GM19324 (cell line): ENCODE data around the gene TRABD2B.

Experiments used
- ATAC-seq: cut with Tn5 transposase; IDR thresholded peaks from one replicate; pipeline ENCODE4 v1.9.1; 2021; ENCODE audit warnings: mild to moderate bottlenecking, moderate library complexity; ENCODE audit not compliant: unreplicated experiment, low FRiP score

TRABD2B gene

DNA sequence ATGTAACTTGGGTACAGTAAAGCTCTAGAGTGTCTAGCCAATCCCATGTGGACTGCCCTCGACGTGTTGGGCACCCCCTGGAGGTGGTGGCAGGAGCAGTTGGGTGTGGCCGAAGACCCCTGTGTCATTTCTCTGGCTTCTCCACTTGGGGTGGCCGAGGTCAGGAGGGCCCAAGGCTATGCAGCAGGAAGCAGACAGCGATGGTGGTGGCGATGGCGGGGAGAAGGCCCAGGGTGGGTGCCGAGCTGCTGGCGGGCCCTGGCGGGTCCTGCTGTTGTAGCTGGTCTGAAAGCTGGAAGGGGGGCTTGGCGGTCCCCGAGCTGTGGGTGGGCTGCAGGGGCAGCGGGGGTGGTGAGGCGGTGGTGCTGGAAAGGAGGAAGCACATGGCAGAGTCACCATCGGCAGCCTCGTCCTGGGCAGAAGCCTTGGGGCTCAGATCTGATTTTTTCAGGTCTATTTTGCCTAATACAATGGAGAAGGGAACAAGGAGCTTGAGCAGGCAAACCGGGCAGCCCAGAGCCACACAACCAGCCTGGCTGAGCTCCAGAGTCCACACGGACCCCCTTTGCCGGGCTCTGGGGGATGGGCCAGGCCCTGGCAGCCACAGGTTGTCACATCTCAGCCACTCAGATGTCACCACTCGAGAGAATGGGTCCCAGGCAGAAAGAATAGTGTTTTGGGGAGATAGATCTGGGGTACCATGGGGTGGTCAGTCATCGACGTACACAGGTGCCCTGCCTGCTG is 231.3 kb downstream of the TRABD2B start:
- ATAC-seq: no peak

DNA sequence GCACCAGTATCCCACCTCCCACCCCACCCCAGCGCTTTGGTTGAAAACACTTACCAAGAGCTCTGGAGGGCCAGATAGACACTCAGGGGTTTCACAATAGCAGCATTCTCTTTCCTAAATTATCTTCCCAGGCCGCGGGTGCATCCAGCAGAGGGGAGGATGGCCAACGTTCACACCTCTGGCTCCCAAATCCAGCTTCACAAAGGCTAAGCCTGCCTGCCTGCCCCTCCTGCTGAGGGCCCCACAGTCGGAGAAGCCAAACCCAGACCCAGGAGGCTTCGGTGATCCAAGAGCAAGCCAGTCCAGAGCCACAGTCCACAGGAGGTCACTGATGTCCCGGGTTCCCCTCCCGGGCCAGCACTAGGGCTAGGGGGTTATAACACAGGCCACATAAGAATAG is 231.9 kb downstream of the TRABD2B start:
- no peak for ATAC-seq

DNA sequence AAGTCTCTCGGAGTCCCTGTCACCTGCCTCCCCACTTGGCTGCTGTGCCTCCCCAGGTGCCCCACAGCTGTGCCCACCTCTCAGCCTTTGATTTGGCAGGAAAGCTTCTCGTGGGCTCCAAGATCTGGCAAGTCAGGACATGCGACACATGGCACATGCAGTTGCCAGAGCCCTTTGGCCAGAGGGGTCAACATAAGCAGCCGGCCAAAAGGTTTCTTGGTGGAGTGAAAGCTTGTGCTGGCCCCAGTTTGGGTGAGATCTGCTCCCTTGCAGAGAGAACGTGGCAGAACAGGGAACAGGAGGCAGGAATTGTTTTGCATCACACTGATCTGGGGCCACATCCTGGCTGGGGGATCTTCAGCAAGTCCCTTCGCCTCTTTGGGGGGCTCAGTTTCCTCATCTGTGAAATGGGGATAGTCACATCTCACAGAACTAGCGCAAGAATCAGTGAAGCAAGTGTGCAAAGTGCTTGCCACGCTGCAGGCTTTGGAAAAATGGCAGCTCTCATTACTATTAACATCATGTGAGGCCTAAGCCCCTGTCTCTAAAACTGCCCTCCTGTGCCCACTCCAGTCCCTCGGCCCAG is 232.6 kb downstream of the TRABD2B start:
- ATAC-seq: no peak

DNA sequence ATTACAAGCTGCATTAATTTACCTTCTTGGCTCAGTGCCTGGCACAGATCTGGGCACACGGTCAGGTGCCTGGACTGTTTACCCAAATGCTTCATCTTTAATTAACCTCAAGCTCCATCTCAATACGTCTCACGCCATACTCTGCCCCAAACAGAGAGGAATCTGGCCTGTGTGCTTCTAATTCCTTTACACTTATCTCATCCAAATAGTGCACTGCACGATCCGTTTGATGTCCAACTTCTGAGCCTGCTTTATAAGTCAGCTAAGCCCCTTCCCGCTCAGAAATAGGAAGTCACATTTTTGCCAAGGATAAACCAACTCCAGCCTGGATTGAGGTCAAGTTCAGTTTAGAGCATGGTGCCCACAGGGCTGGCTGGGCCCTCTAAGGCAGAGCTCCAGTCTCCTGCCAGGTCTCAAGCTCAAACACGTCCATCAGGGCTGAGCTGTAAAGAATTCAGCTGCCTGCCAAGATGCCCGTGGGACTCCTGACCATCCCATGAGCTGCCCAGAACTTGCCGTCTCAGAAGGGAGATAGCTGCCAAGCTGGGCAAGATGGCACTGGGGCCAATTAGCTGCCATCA is 233.5 kb downstream of the TRABD2B start:
- ATAC-seq: no peak

DNA sequence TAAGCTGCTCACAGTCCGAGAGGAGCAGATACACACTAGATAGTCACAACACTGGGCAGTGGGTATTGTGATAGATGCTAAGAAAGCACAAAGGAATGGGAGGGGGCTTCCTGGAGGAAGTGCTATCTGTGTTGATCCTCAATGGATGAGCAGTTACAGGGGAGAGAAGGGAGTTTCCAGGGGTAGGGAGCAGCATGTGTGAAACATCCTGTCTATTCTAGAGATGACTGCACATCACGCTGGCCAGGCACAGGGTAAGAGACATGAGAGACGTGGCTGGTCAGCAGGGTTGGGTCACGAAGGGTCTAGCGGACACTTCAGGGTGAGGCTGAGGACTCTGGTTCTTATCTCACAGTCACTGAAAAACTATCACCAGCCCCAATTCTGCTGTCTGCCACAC is 235.2 kb downstream of the TRABD2B start:
- ATAC-seq: no peak

DNA sequence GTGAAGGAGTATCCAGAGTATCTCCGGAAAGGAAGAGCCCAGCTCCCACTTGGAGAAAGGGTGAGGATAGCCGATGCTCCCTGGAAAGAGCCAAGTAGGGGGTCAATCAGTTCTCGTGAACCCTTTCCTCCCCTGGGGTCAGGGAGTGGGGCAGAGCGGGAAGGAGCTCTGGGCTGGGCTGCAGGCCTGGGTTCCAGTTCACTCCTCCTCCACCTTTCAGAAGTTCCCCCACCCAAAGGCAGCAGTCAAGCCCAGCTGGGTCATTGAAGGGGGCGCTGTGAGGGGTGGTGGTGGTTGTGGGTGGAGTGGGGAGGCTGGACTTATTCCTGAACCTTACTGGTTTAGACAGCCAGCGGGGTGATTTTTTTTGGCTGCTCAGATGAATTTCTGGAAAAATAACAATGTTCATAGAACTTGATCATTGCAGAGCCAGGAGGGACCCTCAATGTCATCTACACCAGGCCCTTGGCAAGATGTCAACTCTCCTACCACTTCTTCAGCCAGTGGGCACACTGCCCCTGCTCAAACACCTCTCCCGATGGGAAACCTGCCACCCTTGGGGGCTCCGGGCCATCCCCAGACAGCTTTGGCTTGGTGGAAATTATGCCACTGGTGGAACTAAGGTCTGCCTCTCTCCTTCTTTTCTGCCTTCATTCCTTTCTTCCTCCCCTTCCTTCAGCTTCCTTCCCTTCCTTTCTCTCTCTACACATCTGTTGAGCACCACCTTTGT is 235.8 kb downstream of the TRABD2B start:
- ATAC-seq: no peak

DNA sequence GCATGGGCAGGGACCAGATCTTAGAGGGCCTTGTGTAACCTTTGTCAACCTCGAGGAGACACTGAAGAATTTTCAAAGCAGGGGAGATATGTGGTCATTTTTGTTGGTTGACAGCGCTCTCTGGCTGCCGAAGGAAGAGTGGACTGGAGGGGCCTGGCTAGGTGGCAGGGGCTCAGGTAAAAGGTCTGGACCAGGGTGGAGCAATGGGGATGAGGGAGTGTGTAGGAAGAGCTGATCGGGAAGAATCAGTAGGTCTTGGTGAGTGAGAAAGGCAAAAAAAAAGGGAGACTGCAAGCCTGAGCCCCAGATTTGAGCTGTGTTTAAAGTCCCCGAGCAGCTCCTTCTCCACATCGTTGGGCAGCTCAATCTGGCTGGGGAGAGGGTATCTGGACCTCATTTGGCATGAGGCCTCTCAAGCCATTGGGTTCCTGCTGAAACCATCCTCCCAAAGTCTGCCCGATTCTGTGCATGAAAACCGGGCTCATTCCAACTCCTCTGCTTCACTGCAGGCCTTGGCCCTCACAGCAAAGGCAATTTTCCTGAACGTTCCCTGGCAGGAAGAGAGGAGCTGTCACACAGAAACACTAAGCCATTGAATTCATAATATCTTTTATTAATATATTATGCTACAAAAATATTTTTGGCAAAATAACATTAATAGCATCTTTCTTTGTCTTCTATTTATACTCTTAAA is 237.1 kb downstream of the TRABD2B start:
- no peak for ATAC-seq

DNA sequence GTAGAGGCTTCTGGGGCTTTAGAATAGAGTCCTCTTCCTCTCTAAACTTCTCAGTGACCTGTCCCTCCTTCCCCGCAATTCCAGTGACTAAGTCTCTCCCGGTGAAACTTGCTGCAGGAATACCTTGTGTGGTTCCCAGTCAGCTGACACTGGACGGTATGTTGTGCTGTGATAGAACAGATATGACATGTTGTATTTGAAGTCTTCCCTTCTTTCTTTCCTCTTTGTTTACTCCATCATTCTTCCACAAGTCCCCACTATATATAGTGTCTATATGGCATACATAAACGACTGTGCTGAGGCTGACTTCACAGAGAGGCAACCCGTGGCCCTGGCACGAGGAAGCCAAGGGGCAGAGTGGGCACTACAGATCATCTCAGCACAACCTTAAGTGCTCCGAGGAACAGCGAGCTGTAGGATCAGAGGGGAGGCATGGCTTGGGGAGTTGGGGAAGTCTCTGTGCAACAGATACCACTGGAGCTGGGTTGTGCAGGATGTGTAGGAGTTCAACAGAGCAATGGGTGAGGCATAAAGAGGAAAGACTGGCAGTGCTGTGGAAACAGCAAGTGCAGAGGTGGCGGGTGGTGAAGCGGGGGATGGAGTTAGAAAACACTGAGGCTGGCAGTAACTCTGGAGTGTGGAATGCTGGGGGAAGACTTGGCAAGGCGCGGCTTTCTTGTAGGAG is 237.8 kb downstream of the TRABD2B start:
- no peak for ATAC-seq

DNA sequence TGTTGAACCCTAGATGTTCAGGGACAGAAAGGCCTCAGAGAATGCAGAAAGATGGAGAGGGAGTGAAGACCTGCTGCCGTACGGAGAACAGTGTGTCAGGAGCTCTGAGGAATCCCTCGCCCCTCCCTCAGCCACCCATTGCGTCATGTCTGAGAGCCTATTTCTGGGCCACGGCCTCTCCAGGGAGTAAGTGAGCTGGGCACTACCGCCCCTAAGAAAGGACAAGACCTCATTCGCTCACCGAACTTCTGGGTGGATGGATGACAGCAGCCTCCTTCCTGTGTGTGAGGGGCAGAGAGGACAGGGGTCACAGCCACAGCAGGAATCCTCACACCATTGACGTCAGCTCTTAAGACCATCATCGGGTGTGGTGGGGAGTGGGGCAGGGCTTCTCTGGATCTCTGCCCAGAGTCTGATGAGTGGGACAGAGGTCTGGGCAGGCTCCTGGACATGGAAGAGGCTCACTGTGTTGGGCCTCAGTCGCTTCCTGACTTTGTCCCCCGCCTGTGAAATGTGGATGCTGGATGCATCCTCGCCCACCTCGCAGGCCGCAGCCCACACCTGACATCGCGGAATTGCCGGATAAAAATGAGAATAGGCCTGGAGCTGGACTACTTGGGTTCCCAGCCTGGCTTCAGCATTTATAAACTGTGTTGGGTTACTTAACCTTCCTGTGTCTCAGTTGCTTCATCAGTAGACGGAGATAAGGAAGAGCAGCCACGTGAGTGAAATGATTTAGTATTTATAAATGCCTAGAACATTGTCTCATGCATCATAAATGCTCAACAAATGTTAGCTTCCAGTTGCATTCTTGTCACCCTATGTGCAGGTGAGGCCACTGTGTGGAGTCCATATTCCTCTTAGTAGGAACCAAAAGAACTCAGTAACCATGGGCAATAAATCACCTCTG is 238.6 kb downstream of the TRABD2B start:
- ATAC-seq: no peak

DNA sequence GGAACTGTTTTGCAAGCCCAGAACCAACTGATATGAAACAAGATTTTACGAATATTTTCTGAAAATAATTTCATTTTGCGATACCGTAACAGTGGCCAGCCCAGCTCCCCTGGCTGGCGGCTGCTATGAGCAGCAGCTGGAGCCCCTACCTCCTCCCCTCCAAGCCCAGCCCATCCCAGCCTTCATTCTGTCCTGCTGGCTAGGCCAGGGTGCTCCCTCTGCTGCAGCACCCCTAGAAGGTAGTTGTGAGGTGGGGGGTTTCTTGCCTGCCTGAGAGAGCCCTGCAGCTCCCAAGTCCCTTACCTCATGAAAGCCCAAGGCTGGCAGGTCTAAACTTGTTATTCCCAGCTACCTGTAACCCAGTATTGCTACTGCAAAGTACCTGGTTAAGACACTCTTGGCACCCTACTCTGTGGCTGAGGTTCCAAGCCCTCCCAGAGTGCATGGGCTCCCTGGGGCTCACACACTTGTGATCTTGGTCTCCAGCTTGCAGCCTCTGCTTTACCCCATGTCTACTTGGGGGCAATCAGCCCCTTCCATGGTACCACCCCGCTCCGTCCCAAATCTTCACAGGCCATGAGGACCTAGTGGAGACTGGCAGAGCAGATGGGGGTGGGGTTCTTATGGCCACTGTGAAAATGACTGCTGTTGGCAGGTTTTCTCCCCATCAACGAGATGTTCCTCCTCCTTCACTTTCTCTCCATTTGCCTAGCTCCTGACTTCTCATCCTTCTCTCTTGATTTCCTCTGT is 239.8 kb downstream of the TRABD2B start:
- ATAC-seq: no peak

DNA sequence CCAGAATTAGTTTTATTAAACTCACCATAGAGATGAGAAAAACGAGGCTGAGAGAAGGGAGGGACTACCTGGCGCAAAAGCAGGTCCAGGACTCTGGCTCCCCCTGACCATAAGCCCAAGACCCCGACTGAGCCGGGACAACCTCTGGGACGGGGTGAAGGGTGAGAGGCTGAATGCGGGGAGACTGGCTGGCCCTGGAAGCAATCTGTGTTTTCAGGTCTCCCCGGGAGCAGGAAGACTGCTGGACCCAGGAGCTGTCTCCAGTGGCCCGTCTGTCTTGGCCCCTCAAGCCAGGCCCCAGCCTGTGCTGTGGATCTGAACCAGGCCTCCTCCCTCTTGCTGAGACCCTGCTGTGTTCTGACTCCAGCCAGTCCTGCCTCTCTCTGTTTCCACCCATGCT is 240.8 kb downstream of the TRABD2B start:
- no peak for ATAC-seq

DNA sequence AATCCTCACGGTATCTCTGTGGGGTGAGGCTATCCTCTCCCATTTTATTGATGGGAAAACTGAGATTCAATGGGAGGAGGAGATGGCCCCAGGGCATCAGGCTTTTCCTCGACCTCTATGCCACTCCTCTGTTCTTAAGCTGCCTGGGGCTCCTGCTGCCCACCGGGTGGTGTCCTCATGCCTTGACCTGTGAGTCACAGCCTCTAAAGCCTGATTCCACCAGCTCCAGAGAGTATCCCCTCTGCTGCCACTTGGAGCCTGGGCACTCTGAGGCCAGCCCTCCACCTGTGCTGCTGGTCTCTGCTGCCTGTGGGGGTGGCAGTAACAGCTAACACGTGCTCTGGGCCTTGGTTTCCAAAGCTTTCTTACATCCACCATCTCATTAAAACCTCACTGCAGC is 241.2 kb downstream of the TRABD2B start:
- no peak for ATAC-seq

DNA sequence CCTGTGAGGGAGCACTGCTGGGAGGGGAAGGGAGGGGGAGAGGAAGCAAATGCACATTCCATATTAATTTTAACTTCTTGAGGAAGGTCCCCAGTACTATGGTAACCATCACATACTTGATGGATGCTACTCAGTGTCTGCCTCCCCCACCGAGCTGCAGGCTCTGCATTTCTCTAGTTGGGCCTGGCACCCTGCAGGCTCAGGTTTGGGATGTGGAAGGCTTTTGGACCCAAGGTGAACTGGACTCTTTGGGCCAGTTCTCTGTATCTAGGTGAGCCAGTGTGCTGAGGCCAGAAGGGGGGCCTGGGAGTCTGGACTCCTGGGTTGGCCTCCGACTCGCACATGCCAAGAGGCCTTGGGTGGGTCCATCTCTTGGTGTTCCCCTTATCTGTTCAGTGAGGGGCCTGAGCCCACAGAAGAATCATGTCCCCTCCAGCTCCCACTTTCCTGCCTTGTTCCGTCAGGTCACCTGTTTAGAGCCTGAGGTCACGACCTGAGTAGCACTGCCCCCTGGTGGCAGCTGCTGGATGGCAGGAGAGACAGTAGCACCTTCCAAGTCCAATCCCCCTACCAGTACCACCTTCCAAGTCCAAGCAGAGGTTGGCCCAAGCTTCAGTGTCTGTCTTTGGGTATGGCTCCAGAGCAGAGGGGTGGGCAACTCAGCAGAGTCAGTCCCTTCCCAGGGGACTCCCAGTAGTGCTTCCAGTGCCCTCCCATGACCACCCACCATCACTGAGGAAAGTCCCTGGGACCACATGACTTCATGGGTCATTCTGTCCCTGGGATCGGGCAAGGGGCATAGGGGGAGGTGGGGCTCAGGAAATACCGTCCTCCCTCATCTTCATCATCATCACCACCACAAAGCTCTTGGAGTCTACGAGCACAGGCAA is 241.8 kb downstream of the TRABD2B start:
- peak; percentile 44 for ATAC-seq

DNA sequence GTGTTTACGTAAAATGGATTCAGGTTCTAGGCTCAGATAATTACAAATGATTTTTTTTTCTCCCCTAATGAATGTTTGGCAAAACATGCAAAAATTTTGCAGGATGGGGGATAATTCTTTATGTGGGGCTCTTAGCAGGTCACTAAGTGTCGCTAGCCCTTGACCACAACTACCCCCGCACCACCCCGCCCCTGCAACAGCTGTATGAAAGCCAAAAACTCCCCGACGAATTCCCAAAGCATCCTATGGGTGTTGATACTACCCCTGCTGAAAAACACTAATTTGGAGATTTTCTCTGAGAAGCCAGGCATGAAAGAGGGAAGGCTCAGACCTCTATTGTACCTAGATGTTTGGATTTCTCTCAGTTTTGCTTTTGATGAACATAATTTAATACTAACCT is 243.0 kb downstream of the TRABD2B start:
- no peak for ATAC-seq

DNA sequence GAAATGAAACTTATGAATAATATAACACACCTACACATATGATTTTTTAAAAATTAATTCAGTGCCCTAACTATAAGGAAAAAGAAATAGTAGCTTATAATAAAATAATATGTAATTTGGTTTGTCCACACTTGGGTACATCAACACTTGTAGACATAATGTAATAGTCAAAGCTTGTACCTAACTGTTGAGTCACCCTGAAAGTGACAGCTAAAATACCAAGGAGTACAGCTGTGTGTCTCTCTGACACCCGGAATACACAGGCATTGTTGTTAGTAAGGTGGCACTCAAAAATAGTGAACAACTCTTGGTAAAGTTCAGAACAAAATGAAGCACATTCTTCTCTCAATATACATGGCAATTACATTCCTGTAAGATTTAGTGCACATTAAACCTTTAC is 243.4 kb downstream of the TRABD2B start:
- no peak for ATAC-seq

DNA sequence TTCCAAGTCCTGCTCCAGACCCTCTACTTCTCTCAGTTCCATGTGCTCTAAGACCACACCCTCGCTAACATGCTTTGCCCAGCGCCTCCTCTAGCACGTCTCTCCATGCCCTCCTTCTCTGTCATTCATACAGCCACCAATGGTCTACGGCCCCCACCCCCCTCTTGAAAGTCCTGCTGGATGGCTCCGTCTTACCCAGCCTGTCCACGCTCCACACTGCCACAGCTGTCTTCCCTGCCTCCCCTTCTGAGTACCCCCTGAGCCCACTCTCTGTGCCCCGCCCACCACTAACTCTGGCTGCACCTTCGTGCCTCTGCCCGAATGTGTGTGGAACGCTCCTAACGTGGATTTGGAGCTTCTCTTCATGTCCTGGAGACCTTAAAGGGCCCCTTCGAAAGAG is 244.6 kb downstream of the TRABD2B start:
- no peak for ATAC-seq

DNA sequence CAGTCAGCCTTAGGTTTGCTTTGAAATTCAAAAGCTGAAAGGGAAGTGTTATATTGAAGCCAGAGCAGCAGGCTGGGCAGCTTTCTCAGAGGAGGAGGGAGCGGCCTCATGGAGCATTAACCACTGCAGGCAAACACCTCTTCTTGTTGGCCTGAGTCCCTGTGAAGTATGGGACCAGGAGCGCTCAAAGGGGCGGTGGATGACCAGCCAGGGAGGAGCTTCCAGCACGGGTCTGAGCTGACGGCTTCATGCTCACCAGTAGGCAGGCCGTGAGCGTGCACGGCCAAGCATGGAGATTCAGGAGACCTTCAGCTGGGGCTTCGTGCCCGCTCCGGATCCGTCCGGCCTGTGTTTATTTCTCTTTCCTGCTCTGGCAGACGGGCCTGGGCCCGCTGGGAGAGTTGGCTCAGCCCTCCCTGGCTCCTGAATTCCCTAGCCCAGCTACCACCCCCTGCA is 245.2 kb downstream of the TRABD2B start:
- no peak for ATAC-seq

DNA sequence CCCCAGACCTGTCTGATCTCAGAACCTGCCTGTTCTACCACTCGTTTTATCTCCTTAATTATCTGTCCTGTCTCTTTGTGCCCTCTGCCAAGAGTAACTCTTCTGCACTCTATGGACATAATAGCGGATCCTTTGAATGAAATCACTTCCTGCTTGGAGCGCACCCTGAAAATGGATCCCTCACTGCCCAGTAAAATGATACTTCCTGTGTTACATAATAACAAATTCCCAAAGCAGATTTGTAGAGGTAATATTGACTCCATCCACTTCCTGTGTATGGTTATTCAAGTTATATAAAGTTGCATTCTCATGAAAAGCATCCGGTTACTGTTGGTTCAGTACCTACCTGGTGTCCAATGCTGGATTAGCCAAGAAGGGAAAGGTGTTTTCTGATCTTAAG is 246.0 kb downstream of the TRABD2B start:
- ATAC-seq: no peak
